Measurements from ENCODE around the gene REG4. TPM values are rescaled to one million over a fixed set of nuclear protein-coding genes. Genes with fewer than 3 reads are reported as not detected.
A peak's percentile ranks its signal among the peaks of the same experiment; 100 is the strongest.

REG4 gene
- total and polyA plus RNA-seq, 2 experiments from 2014 or later: 106 to 111 TPM

DNA sequence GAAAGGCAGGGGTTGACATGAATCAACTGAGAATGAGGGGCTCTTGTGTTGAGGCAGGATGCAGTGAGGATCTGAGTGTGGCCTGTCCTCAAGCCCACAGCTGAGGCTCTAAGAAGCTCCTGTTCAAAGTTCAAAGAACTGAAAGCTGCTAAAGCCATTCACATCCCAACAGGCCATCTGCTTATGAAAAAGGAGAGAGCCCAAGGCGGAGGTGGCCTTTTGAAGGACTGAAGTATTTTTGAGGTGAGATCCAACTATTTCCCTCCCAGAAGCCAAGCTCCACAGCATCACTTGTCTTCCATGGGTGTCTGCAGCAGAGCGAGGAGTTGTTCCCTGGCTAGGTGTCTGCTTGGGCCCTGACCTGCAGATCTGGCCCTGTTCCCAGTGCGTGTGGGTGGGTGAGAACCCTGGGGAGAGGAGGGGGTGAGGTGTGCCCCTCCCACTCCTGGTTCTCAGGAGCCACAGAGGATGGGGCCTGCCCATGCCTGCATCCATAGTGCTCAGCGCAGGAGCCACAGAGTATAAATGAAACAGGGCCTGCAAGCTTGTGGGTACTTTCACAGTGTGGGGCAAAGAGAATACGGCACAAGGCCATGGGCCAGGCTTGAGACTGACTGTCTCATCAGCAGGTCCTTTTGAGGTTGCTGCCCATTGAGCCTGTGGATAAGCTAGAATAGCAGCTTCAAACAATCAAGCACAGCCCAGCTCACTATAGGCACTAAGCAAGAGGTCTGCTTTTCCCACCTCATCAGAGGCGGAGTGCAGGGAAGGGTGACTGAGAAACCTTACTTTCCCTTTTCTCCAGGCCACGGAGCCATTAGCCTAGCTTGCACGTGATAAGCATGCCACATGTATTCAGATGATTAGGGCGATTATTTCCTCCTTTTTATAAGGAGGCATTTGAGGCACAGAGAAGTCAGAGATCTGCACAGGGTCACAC lies 15.7 kb downstream of the REG4 start:
- no peaks in the 10 kb centered on the region for H3K36me3 ChIP-seq (replicated peaks; ENCODE audit: insufficient read depth, low read depth)
- WGBS (ENCODE audit: low lambda C conversion rate, missing lambda C conversion rate): 83% methylated on average over 9 of the region's 9 CpGs
- no peaks in the 10 kb centered on the region for H3K9me3 ChIP-seq (ENCODE audit: low read depth)
- H3K9me2 ChIP-seq (replicated peaks; ENCODE audit: insufficient read depth): no peaks in the 10 kb centered on the region
- TF ChIP-seq, protein P1, sequence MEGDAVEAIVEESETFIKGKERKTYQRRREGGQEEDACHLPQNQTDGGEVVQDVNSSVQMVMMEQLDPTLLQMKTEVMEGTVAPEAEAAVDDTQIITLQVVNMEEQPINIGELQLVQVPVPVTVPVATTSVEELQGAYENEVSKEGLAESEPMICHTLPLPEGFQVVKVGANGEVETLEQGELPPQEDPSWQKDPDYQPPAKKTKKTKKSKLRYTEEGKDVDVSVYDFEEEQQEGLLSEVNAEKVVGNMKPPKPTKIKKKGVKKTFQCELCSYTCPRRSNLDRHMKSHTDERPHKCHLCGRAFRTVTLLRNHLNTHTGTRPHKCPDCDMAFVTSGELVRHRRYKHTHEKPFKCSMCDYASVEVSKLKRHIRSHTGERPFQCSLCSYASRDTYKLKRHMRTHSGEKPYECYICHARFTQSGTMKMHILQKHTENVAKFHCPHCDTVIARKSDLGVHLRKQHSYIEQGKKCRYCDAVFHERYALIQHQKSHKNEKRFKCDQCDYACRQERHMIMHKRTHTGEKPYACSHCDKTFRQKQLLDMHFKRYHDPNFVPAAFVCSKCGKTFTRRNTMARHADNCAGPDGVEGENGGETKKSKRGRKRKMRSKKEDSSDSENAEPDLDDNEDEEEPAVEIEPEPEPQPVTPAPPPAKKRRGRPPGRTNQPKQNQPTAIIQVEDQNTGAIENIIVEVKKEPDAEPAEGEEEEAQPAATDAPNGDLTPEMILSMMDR (IDR thresholded peaks at IDR 0.05; ENCODE audit: poor library complexity): no peak
- TF ChIP-seq EZH2 (IDR thresholded peaks at IDR 0.05; ENCODE audit: borderline replicate concordance) (no peak), EZH2phosphoT487 (IDR thresholded peaks at IDR 0.05; ENCODE audit: low read depth, severe bottlenecking, unreplicated experiment) (no peak)
- H3K27ac ChIP-seq: peak overlapping the region; percentile 14
- no peaks in the 10 kb centered on the region for H3K27me3 ChIP-seq
- peaks cover 33% of the 10 kb centered on the region for H3K4me1 ChIP-seq (ENCODE audit: insufficient read depth)
- H2AFZ ChIP-seq: no peak overlapping the region
- no peaks in the 10 kb centered on the region for H3K79me2 ChIP-seq
- no peaks in the 10 kb centered on the region for H4K20me1 ChIP-seq (ENCODE audit: insufficient read depth, poor library complexity, severe bottlenecking)
- DNase-seq (ENCODE audit: low spot score): no peak
- no peak overlapping the region for H3K4me3 ChIP-seq
- H3K4me2 ChIP-seq: no peak overlapping the region

DNA sequence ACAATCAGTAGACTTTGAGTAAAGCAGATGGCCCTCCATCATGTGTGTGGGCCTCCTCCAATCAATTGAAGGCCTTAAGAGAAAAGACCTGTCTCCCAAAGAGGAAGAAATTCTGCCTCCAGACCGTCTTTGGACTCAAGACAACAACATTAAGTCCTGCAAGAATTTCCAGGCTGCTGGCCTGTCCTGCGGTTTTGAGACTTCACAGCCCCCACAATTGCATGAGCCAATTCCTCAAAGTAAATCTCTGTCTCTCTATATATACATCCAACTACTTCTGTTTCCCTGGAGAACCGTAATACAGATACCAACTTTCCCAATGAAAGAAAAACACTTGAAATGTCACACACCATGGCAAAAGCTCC lies 16.4 kb downstream of the REG4 start:
- no peaks in the 10 kb centered on the region for H3K79me2 ChIP-seq
- H3K9me2 ChIP-seq (replicated peaks; ENCODE audit: insufficient read depth): no peaks in the 10 kb centered on the region
- TF ChIP-seq, protein P1 (IDR thresholded peaks at IDR 0.05; ENCODE audit: poor library complexity): no peak
- TF ChIP-seq EZH2 (IDR thresholded peaks at IDR 0.05; ENCODE audit: borderline replicate concordance) (no peak), EZH2phosphoT487 (IDR thresholded peaks at IDR 0.05; ENCODE audit: low read depth, severe bottlenecking, unreplicated experiment) (no peak)
- H3K36me3 ChIP-seq (replicated peaks; ENCODE audit: insufficient read depth, low read depth): no peaks in the 10 kb centered on the region
- no peak overlapping the region for H3K4me2 ChIP-seq
- no peak overlapping the region for H2AFZ ChIP-seq
- H4K20me1 ChIP-seq (ENCODE audit: insufficient read depth, poor library complexity, severe bottlenecking): no peaks in the 10 kb centered on the region
- peak; percentile 37 for DNase-seq (ENCODE audit: low spot score)
- H3K27me3 ChIP-seq: no peaks in the 10 kb centered on the region
- WGBS (ENCODE audit: low lambda C conversion rate, missing lambda C conversion rate): 56% methylated on average over 3 of the region's 3 CpGs
- no peak overlapping the region for H3K4me3 ChIP-seq
- H3K9me3 ChIP-seq (ENCODE audit: low read depth): no peaks in the 10 kb centered on the region
- peak overlapping the region; percentile 14 for H3K27ac ChIP-seq
- peaks cover 40% of the 10 kb centered on the region for H3K4me1 ChIP-seq (ENCODE audit: insufficient read depth)

DNA sequence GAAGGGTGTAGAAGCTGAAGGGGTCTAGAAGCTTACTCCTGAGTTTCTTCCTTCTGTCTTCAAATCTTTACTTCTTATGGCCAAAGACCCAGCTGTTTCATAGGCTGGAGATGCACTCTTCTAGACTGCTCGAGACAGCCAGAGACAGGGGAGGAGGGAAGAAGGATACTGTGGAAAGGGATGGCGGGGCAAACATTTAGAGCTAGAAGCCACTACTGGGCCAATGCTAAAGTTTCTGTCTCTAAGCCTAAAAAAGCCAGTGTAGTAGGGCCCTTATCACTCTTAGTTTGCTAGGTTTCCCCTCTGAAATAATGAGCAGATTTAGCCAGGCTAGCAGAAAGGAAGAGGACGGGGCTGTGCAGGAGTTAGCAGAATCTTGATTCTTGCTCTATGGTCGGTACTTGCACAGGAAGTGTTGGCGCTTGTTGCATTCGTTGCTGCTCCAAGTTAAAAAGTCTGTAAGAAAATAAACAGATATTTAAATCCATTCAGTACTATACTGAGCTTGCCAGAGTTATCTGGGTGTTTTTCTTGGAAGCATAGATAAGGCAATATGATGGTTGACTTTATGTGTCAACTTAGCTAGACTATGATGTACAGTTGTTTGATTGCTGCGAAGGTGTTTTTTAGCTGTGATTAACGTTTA lies 16.9 kb downstream of the REG4 start:
- Histone ChIP-seq H3K27ac (no peak overlapping the region), H3K4me1 (ENCODE audit: insufficient read depth) (peaks cover 41% of the 10 kb centered on the region), H4K20me1 (ENCODE audit: insufficient read depth, poor library complexity, severe bottlenecking) (no peaks in the 10 kb centered on the region), H3K4me2 (no peak overlapping the region), H3K27me3 (no peaks in the 10 kb centered on the region), H2AFZ (no peak overlapping the region), H3K36me3 (replicated peaks; ENCODE audit: insufficient read depth, low read depth) (no peaks in the 10 kb centered on the region), H3K9me3 (ENCODE audit: low read depth) (no peaks in the 10 kb centered on the region), H3K4me3 (no peak overlapping the region), H3K9me2 (replicated peaks; ENCODE audit: insufficient read depth) (no peaks in the 10 kb centered on the region), H3K79me2 (no peaks in the 10 kb centered on the region)
- 70% methylated on average over 8 of the region's 8 CpGs for WGBS (ENCODE audit: low lambda C conversion rate, missing lambda C conversion rate)
- no peak for DNase-seq (ENCODE audit: low spot score)
- TF ChIP-seq EZH2 (IDR thresholded peaks at IDR 0.05; ENCODE audit: borderline replicate concordance) (no peak), EZH2phosphoT487 (IDR thresholded peaks at IDR 0.05; ENCODE audit: low read depth, severe bottlenecking, unreplicated experiment) (no peak)
- TF ChIP-seq, protein P1 (IDR thresholded peaks at IDR 0.05; ENCODE audit: poor library complexity): no peak
